ENCODE results near the gene CELA3B.
"Not testable (repeated sequence)": the region's sequence is repeated elsewhere in the genome, so short reads cannot be mapped to it uniquely, and the experiment has no call there.

GRCh38 chr1:22009566-22009965 is 32.7 kb downstream of the CELA3B start:
- TF ChIP-seq CTCF, POLR2A (IDR thresholded peaks at IDR 0.05): not testable (repeated sequence)

Measured in body of pancreas (tissue), 4 donors.